Measurements from ENCODE around the gene ZSWIM9.

The ZSWIM9 gene

GRCh38 chr19:48169939-48170803 is at the start of gene ZSWIM9, which contains the start of gene LIG1:
Gene ZSWIM9 (plus strand): TSS chr19:48170680. CDS start chr19:48171803, 1,123 bp downstream.
Gene LIG1 (minus strand): TSS chr19:48170344. CDS start chr19:48165566, 4,778 bp downstream.
- H3K4me3 ChIP-seq (ENCODE audit: low read length), result peak within 1 kb of the TSS; percentile 90
- peak; percentile 94 for DNase-seq (ENCODE audit: low read depth)

GRCh38 chr19:48121066-48121465 is 49.4 kb upstream of the ZSWIM9 start:
- no peak for DNase-seq (ENCODE audit: low read depth)
- TF ChIP-seq CTCF (conservative IDR thresholded peaks at IDR 0.05; ENCODE audit: low read length), result no peak
- H3K4me3 ChIP-seq (ENCODE audit: low read length), result no peak overlapping the region

More at GRCh38 chr19:48169939-48170803, at the start of gene ZSWIM9, which contains the start of gene LIG1:
- TF ChIP-seq CTCF (conservative IDR thresholded peaks at IDR 0.05; ENCODE audit: low read length), result peak; percentile 18

GRCh38 chr19:48121909-48122371 is 48.5 kb upstream of the ZSWIM9 start:
- DNase-seq (ENCODE audit: low read depth), result no peak
- TF ChIP-seq CTCF (conservative IDR thresholded peaks at IDR 0.05; ENCODE audit: low read length), result no peak
- no peak overlapping the region for H3K4me3 ChIP-seq (ENCODE audit: low read length)

- no peak overlapping the region for H3K4me3 ChIP-seq (ENCODE audit: low read length)
These were observed 48.1 kb upstream of the ZSWIM9 start for GRCh38 chr19:48122421-48122820.

GRCh38 chr19:48123907-48124651 is 46.4 kb upstream of the ZSWIM9 start:
- DNase-seq (ENCODE audit: low read depth), result peak; percentile 44
- no peak; the same call in 1 of the 2 replicates for TF ChIP-seq CTCF (conservative IDR thresholded peaks at IDR 0.05; ENCODE audit: low read length)
- no peak overlapping the region for H3K4me3 ChIP-seq (ENCODE audit: low read length)

More at GRCh38 chr19:48122421-48122820, 48.1 kb upstream of the ZSWIM9 start:
- no peak for DNase-seq (ENCODE audit: low read depth)
- TF ChIP-seq CTCF (conservative IDR thresholded peaks at IDR 0.05; ENCODE audit: low read length), result no peak

- no peak for TF ChIP-seq CTCF (conservative IDR thresholded peaks at IDR 0.05; ENCODE audit: low read length)
- no peak overlapping the region for H3K4me3 ChIP-seq (ENCODE audit: low read length)
- no peak for DNase-seq (ENCODE audit: low read depth)
These were observed 42.9 kb upstream of the ZSWIM9 start for GRCh38 chr19:48127561-48127960.
